Suprapubic skin (tissue), 4 donors: ENCODE data around the gene TMEM215. TPM values are rescaled to one million over a fixed set of nuclear protein-coding genes. Genes with fewer than 3 reads are reported as not detected.
"Not testable (repeated sequence)": the region's sequence is repeated elsewhere in the genome, so short reads cannot be mapped to it uniquely, and the experiment has no call there.

Source experiments
- DNase-seq, 2 donors: peaks; one replicate each; pipeline ENCODE4 v3.0.0-alpha.2; 2019; ENCODE audit warnings: low spot score in 2 of 2
- H3K27ac ChIP-seq: fragments of 200-600 bp; sonication (generic); one replicate; pipeline ENCODE4 v1.5.1; 2019
- H3K27me3 ChIP-seq: fragments of 200-600 bp; sonication (generic); one replicate; pipeline ENCODE4 v1.5.1; 2019
- H3K36me3 ChIP-seq: fragments of 200-600 bp; sonication (generic); one replicate; pipeline ENCODE4 v1.5.1; 2019
- H3K4me1 ChIP-seq: fragments of 200-600 bp; sonication (generic); one replicate; pipeline ENCODE4 v1.5.1; 2019
- H3K4me3 ChIP-seq: fragments of 200-600 bp; sonication (generic); one replicate; pipeline ENCODE4 v1.5.1; 2019; ENCODE audit warnings: mild to moderate bottlenecking
- H3K9me3 ChIP-seq: fragments of 200-600 bp; sonication (generic); one replicate; pipeline ENCODE4 v1.5.1; 2019
- CTCF ChIP-seq, 2 donors: fragments of 200-600 bp in 1 of 2; fragments of 450-650 bp in 1 of 2; sonication (generic) in 1 of 2; IDR thresholded peaks; one replicate each; pipeline ENCODE4 v1.5.1; 2016 to 2019; ENCODE audit warnings: antibody characterized with exemption in 2 of 2, mild to moderate bottlenecking in 1 of 2, moderate library complexity in 1 of 2
- EP300 ChIP-seq: sonication (generic); formaldehyde crosslinking; IDR thresholded peaks from one replicate; pipeline ENCODE4 v1.6.1; 2017; ENCODE audit warnings: antibody characterized with exemption
- POLR2A ChIP-seq, 2 donors: fragments of 450-650 bp; IDR thresholded peaks; one replicate each; pipeline ENCODE4 v1.6.1; 2017; ENCODE audit warnings: antibody characterized with exemption in 2 of 2, mild to moderate bottlenecking in 2 of 2, moderate library complexity in 2 of 2
- POLR2AphosphoS5 ChIP-seq, 3 donors: sonication (generic); formaldehyde crosslinking; IDR thresholded peaks; one replicate each; pipeline ENCODE4 v1.6.1; 2017; ENCODE audit warnings: antibody characterized with exemption in 3 of 3
- WGBS: methylation state at CpG from one replicate; pipeline ENCODE4 v1.1.5; 2018; 5-methylcytosine and 5-hydroxymethylcytosine counted together
- total RNA-seq, 4 donors: library from RNA; depleted of rRNA; stranded (reverse); fragments of >200 nt; gene quantifications; one replicate each; pipeline ENCODE4 v1.1.0, GENCODE V29; 2016

The TMEM215 gene
- total RNA-seq, 4 donors from 2014 or later = 0.31 TPM; not detected in 3

GRCh38 chr9:32776201-32776600 is 7.1 kb upstream of the TMEM215 start:
- Histone ChIP-seq H3K4me3 (no peak overlapping the region), H3K27me3 (peaks cover 11% of the 10 kb centered on the region), H3K36me3 (no peaks in the 10 kb centered on the region), H3K9me3 (peaks cover 6% of the 10 kb centered on the region), H3K4me1 (no peaks in the 10 kb centered on the region), H3K27ac (no peak overlapping the region)
- no peak for TF ChIP-seq POLR2AphosphoS5 (IDR thresholded peaks at IDR 0.05)
- WGBS = 65% methylated on average over 3 of the region's 3 CpGs
- DNase-seq = no peak

- Histone ChIP-seq H3K9me3 (no peaks in the 10 kb centered on the region), H3K4me3 (peak overlapping the region; percentile 15), H3K4me1 (peaks cover 6% of the 10 kb centered on the region), H3K36me3 (no peaks in the 10 kb centered on the region), H3K27me3 (peaks cover 48% of the 10 kb centered on the region), H3K27ac (no peak overlapping the region)
- 10% methylated on average over 17 of the region's 45 CpGs for WGBS
- no peak for TF ChIP-seq POLR2AphosphoS5 (IDR thresholded peaks at IDR 0.05)
- no peak for TF ChIP-seq EP300
- no peak for TF ChIP-seq CTCF (IDR thresholded peaks at IDR 0.05)
- no peak for TF ChIP-seq POLR2A (IDR thresholded peaks at IDR 0.05)
- DNase-seq = no peak
These were observed 718 bp upstream of the TMEM215 start for GRCh38 chr9:32782476-32783167.

GRCh38 chr9:32787816-32788215 is 4.5 kb downstream of the TMEM215 start:
- WGBS = 36% methylated on average over 2 of the region's 2 CpGs
- no peaks in the 10 kb centered on the region for H3K9me3 ChIP-seq
- no peak overlapping the region for H3K4me3 ChIP-seq
- H3K4me1 ChIP-seq = peaks cover 6% of the 10 kb centered on the region
- peaks cover 25% of the 10 kb centered on the region for H3K27me3 ChIP-seq
- DNase-seq = no peak
- TF ChIP-seq POLR2A (IDR thresholded peaks at IDR 0.05) = no peak
- no peak for TF ChIP-seq POLR2AphosphoS5 (IDR thresholded peaks at IDR 0.05)
- no peak for TF ChIP-seq EP300
- no peaks in the 10 kb centered on the region for H3K36me3 ChIP-seq
- no peak overlapping the region for H3K27ac ChIP-seq

- not testable (repeated sequence) for H3K27me3 ChIP-seq, H3K27ac ChIP-seq, H3K4me3 ChIP-seq, DNase-seq, H3K4me1 ChIP-seq, H3K36me3 ChIP-seq, H3K9me3 ChIP-seq
- WGBS = 58% methylated on average over 3 of the region's 3 CpGs
These were observed 12.7 kb downstream of the TMEM215 start for GRCh38 chr9:32796015-32796414.

- Histone ChIP-seq H3K27me3 (no peaks in the 10 kb centered on the region), H3K36me3 (no peaks in the 10 kb centered on the region), H3K27ac (no peak overlapping the region), H3K9me3 (peaks cover 5% of the 10 kb centered on the region), H3K4me3 (no peak overlapping the region), H3K4me1 (no peaks in the 10 kb centered on the region)
- TF ChIP-seq EP300 (no peak), POLR2AphosphoS5 (IDR thresholded peaks at IDR 0.05) (no peak), POLR2A (IDR thresholded peaks at IDR 0.05) (no peak), CTCF (IDR thresholded peaks at IDR 0.05) (no peak)
- 95% methylated on average over 1 of the region's 1 CpG for WGBS
- no peak for DNase-seq
These were observed 18.2 kb downstream of the TMEM215 start for GRCh38 chr9:32801530-32801929.

- WGBS = 100% methylated on average over 1 of the region's 1 CpG
- Histone ChIP-seq H3K9me3 (peaks cover 5% of the 10 kb centered on the region), H3K4me3 (no peak overlapping the region), H3K27ac (no peak overlapping the region), H3K27me3 (no peaks in the 10 kb centered on the region), H3K4me1 (no peaks in the 10 kb centered on the region), H3K36me3 (no peaks in the 10 kb centered on the region)
- no peak for TF ChIP-seq EP300
- TF ChIP-seq CTCF (IDR thresholded peaks at IDR 0.05) = no peak
- no peak for TF ChIP-seq POLR2A (IDR thresholded peaks at IDR 0.05)
- no peak for TF ChIP-seq POLR2AphosphoS5 (IDR thresholded peaks at IDR 0.05)
- no peak for DNase-seq
These were observed 23.9 kb downstream of the TMEM215 start for GRCh38 chr9:32807217-32807616.

GRCh38 chr9:32811246-32811645 is 27.9 kb downstream of the TMEM215 start:
- Histone ChIP-seq H3K27ac (no peak overlapping the region), H3K4me3 (no peak overlapping the region), H3K27me3 (no peaks in the 10 kb centered on the region), H3K4me1 (no peaks in the 10 kb centered on the region), H3K9me3 (no peaks in the 10 kb centered on the region), H3K36me3 (no peaks in the 10 kb centered on the region)
- WGBS = 49% methylated on average over 3 of the region's 3 CpGs
- no peak for DNase-seq
- TF ChIP-seq CTCF (IDR thresholded peaks at IDR 0.05) = no peak
- TF ChIP-seq POLR2A (IDR thresholded peaks at IDR 0.05) = no peak
- TF ChIP-seq EP300 = no peak
- TF ChIP-seq POLR2AphosphoS5 (IDR thresholded peaks at IDR 0.05) = no peak
